Large intestine (tissue), 3 donors: Measurements from ENCODE around the gene DRG2. TPM values are rescaled to one million over a fixed set of nuclear protein-coding genes. Genes with fewer than 3 reads are reported as not detected.

Experiments used
- DNase-seq, 2 donors: peaks; one replicate each; pipeline versions ENCODE4 v3.0.0 to v3.0.0-alpha.2; 2013
- H3K27ac ChIP-seq: one replicate; pipeline ENCODE4 v1.5.1; 2013; ENCODE audit warnings: low read length
- H3K27me3 ChIP-seq: 2 replicates; pipeline ENCODE4 v1.6.1; 2013; ENCODE audit warnings: low read length; ENCODE audit not compliant: control insufficient read depth, insufficient read depth
- H3K36me3 ChIP-seq: 2 replicates; pipeline ENCODE4 v1.6.1; 2013; ENCODE audit warnings: low read length; ENCODE audit not compliant: control insufficient read depth, insufficient read depth
- H3K4me1 ChIP-seq: one replicate; pipeline ENCODE4 v1.6.1; 2013; ENCODE audit warnings: low read length; ENCODE audit not compliant: control insufficient read depth, insufficient read depth
- H3K4me3 ChIP-seq: one replicate; pipeline ENCODE4 v1.5.1; 2013; ENCODE audit warnings: low read length
- H3K9me3 ChIP-seq: one replicate; pipeline ENCODE4 v1.6.1; 2013; ENCODE audit warnings: mild to moderate bottlenecking, low read depth, low read length, moderate library complexity; ENCODE audit not compliant: control insufficient read depth
- WGBS: methylation state at CpG from one replicate; pipeline ENCODE4 v1.1.5; 2013; ENCODE audit warnings: low lambda C conversion rate; ENCODE audit not compliant: insufficient coverage; 5-methylcytosine and 5-hydroxymethylcytosine counted together
- polyA plus RNA-seq: library from polyadenylated mRNA; unstranded; fragments of 120-200 nt; gene quantifications from one replicate; pipeline ENCODE4 v1.2.1, GENCODE V29; 2013

DRG2 gene
- polyA plus RNA-seq, 1 donor = 38.1 TPM

- H3K9me3 ChIP-seq = no peaks in the 10 kb centered on the region
- no peak for DNase-seq
- H3K4me3 ChIP-seq = no peak overlapping the region
- no CpG with 5 or more reads among the region's 8 CpGs for WGBS
- H3K27ac ChIP-seq = no peak overlapping the region
- no peaks in the 10 kb centered on the region for H3K27me3 ChIP-seq
- H3K4me1 ChIP-seq = peaks cover 15% of the 10 kb centered on the region
- no peaks in the 10 kb centered on the region for H3K36me3 ChIP-seq
Observed at GRCh38 chr17:18156171-18156975, 68.6 kb downstream of the DRG2 start.

DNA sequence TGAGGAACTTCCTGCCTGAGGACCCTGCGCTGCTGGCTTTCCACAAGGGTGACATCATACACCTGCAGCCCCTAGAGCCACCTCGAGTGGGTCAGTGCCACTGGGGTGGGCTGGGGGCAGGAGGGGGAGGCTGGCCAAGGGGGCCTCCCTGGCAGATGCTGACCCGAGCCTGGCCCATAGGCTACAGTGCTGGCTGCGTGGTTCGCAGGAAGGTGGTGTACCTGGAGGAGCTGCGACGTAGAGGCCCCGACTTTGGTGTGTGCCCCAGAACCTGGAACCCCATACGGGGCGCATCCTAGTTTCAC is 69.2 kb downstream of the DRG2 start:
- H3K27me3 ChIP-seq = no peaks in the 10 kb centered on the region
- WGBS = no CpG with 5 or more reads among the region's 10 CpGs
- peaks cover 15% of the 10 kb centered on the region for H3K4me1 ChIP-seq
- H3K27ac ChIP-seq = no peak overlapping the region
- H3K36me3 ChIP-seq = no peaks in the 10 kb centered on the region
- H3K9me3 ChIP-seq = no peaks in the 10 kb centered on the region
- H3K4me3 ChIP-seq = no peak overlapping the region
- no peak for DNase-seq

Other genes with a start within 250 kb of the DRG2 start
- 31.1 TPM for gene TOM1L2, start 115.5 kb upstream of the DRG2 start, polyA plus RNA-seq
- 5.7 TPM for gene DRC3, start 115.1 kb upstream of the DRG2 start, polyA plus RNA-seq
- gene ATPAF2, start 48.8 kb upstream of the DRG2 start, polyA plus RNA-seq = 24.8 TPM
- 9.9 TPM for gene GID4, start 48.5 kb upstream of the DRG2 start, polyA plus RNA-seq
- 2.0 TPM for gene MYO15A, start 20.8 kb downstream of the DRG2 start, polyA plus RNA-seq
- gene ALKBH5, start 95.9 kb downstream of the DRG2 start, polyA plus RNA-seq = 59.0 TPM
- 16.1 TPM for gene LLGL1, start 137.7 kb downstream of the DRG2 start, polyA plus RNA-seq
- 161 TPM for gene FLII, start 170.8 kb downstream of the DRG2 start, polyA plus RNA-seq
- gene MIEF2, start 172.7 kb downstream of the DRG2 start, polyA plus RNA-seq = 10.7 TPM
- gene TOP3A, start 227.0 kb downstream of the DRG2 start, polyA plus RNA-seq = 26.4 TPM
- gene SMCR8, start 227.3 kb downstream of the DRG2 start, polyA plus RNA-seq = 17.9 TPM